Measurements from ENCODE around the gene SRSF3.

GRCh38 chr6:36616893-36617521 is 22.8 kb downstream of the SRSF3 start:
- TF ChIP-seq, protein P1, sequence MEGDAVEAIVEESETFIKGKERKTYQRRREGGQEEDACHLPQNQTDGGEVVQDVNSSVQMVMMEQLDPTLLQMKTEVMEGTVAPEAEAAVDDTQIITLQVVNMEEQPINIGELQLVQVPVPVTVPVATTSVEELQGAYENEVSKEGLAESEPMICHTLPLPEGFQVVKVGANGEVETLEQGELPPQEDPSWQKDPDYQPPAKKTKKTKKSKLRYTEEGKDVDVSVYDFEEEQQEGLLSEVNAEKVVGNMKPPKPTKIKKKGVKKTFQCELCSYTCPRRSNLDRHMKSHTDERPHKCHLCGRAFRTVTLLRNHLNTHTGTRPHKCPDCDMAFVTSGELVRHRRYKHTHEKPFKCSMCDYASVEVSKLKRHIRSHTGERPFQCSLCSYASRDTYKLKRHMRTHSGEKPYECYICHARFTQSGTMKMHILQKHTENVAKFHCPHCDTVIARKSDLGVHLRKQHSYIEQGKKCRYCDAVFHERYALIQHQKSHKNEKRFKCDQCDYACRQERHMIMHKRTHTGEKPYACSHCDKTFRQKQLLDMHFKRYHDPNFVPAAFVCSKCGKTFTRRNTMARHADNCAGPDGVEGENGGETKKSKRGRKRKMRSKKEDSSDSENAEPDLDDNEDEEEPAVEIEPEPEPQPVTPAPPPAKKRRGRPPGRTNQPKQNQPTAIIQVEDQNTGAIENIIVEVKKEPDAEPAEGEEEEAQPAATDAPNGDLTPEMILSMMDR (IDR thresholded peaks at IDR 0.05), result no peak
- TF ChIP-seq POLR2A (IDR thresholded peaks at IDR 0.05), result no peak

Measured in lower leg skin (tissue), 3 donors.